Pancreas (tissue), 10 donors: ENCODE results near the gene PSEN1. TPM values are rescaled to one million over a fixed set of nuclear protein-coding genes. Genes with fewer than 3 reads are reported as not detected.

ENCODE experiments used
- ATAC-seq, 4 donors: fragments of 200-7000 bp; cut with Tn5 transposase; one replicate each; pipeline versions ENCODE4 v1.8.0 to v1.9.1; 2020; ENCODE audit warnings: mild to moderate bottlenecking in 4 of 4, moderate library complexity in 4 of 4
- DNase-seq, 6 donors: peaks; one replicate each; pipeline ENCODE4 v3.0.0-alpha.2; 2020
- FAIRE-seq: peaks from 2 replicates; lab custom pipeline; 2012; peaks lifted over from hg19 to GRCh38; lab: Jason Lieb, UNC
- H3K27ac ChIP-seq, 4 donors: fragments of 200-600 bp; sonication (generic); 1 replicate in 3 of 4; 2 replicates in 1 of 4; pipeline versions ENCODE4 v1.5.0 to v1.8.0; 2020
- H3K27me3 ChIP-seq, 4 donors: fragments of 200-600 bp; one replicate each; pipeline ENCODE4 v1.8.0; 2021
- H3K36me3 ChIP-seq, 3 donors: fragments of 200-600 bp; sonication (generic) in 1 of 3; one replicate each; pipeline versions ENCODE4 v1.5.0 to v1.8.0; 2020 to 2021
- H3K4me1 ChIP-seq, 3 donors: fragments of 200-600 bp; one replicate each; pipeline ENCODE4 v1.8.0; 2021
- H3K4me3 ChIP-seq, 4 donors: fragments of 200-600 bp; sonication (generic) in 2 of 4; one replicate each; pipeline versions ENCODE4 v1.5.0 to v1.8.0; 2020 to 2021
- H3K9me3 ChIP-seq, 4 donors: fragments of 200-600 bp; one replicate each; pipeline ENCODE4 v1.8.0; 2021
- CTCF ChIP-seq, 4 donors: fragments of 200-600 bp; sonication (generic) in 3 of 4; IDR thresholded peaks; one replicate each; pipeline versions ENCODE4 v1.5.0 to v1.8.0; 2021; ENCODE audit warnings: antibody characterized with exemption in 4 of 4
- WGBS, 2 donors: extraction: QIAGEN DNeasy Blood & Tissue Kit; methylation state at CpG; one replicate each; pipeline ENCODE4 v1.1.7; 2013; 5-methylcytosine and 5-hydroxymethylcytosine counted together
- intact Hi-C, 3 donors: fragments of 100-400 bp; cut with DNase I; formaldehyde crosslinking; loops; one replicate each; pipeline versions ENCODE4 v1.11.1 to v1.14.2; 2022
- polyA plus RNA-seq, 2 donors: library from polyadenylated mRNA; stranded (reverse); fragments of 200-250 nt; gene quantifications; one replicate each; pipeline ENCODE4 v1.2.3, GENCODE V29; 2013
- total RNA-seq, 6 donors: library from RNA; stranded (reverse); fragmentation: NEBNext Ultra II Directional in 4 of 6; extraction: Animal tissue kit (Norgen Biotek cat#: 25700) in 4 of 6; gene quantifications; one replicate each; pipeline versions ENCODE4 v1.2.1 to v1.2.4, GENCODE V29; 2021 to 2023
- donor health status: healthy with polysubstance abuse.
- donor health status: DM: no; HTN: no; CAD: no; lungs with moderate emphysema.
- donor health status: DM: no; HTN: no; CAD: no.
- donor health status: control.
- donor health status: control.
- donor health status: Bipolar disorder and iron deficiency.
- donor health status: DM: yes; HTN: yes; CAD: no.
- donor health status: DM: no; HTN: no; CAD: no.
- donor health status: DM: no; HTN: no; CAD: no.
- donor health status: DM: yes; HTN: yes; CAD: no.

The PSEN1 gene
- total and polyA plus RNA-seq, 8 donors: 9.2 to 32.9 (median 18.4) TPM

GRCh38 chr14:73269729-73270531 is 133.6 kb downstream of the PSEN1 start:
- H3K4me1 ChIP-seq: peaks cover 0 to 7% (median 0%) of the 10 kb centered on the region in 3 donors
- no peak for TF ChIP-seq CTCF (IDR thresholded peaks at IDR 0.05)
- DNase-seq (peak; percentile 29 to 81 (median 54)), ATAC-seq (peak; percentile 61 to 85 (median 80)), FAIRE-seq (no peak)
- no peaks in the 10 kb centered on the region for H3K9me3 ChIP-seq
- H3K36me3 ChIP-seq: no peaks in the 10 kb centered on the region
- H3K27ac ChIP-seq: peak overlapping the region in 2 of 4 donors; percentile 17 to 60
- peak overlapping the region; percentile 13 to 50 (median 34) for H3K4me3 ChIP-seq
- intact Hi-C loops: no loop called here
- no peaks in the 10 kb centered on the region for H3K27me3 ChIP-seq
- WGBS, 2 donors: 4 to 6% methylated on average over 46 to 48 of the region's 48 CpGs

- ATAC-seq: no peak
- H3K36me3 ChIP-seq: peaks cover 4 to 15% (median 9%) of the 10 kb centered on the region in 3 donors
- intact Hi-C loops: no loop called here
These were observed 136.1 kb downstream of the PSEN1 start for GRCh38 chr14:73272393-73272792.

More at GRCh38 chr14:73272393-73272792, 136.1 kb downstream of the PSEN1 start:
- DNase-seq: no peak
- TF ChIP-seq CTCF (IDR thresholded peaks at IDR 0.05): no peak
- Histone ChIP-seq H3K27me3 (no peaks in the 10 kb centered on the region), H3K4me3 (no peak overlapping the region), H3K27ac (no peak overlapping the region), H3K4me1 (peaks cover 0 to 7% (median 0%) of the 10 kb centered on the region in 3 donors), H3K9me3 (no peaks in the 10 kb centered on the region)
- FAIRE-seq: no peak
- WGBS, 2 donors: 78% methylated on average over 6 of the region's 6 CpGs

Other genes with a start within 250 kb of the PSEN1 start
- 1 to 10 TPM in 3 of 6 donors, under 1 TPM in 3; 0.14 to 1.3 (median 1.1) TPM for gene DPF3, start 242.4 kb upstream of the PSEN1 start, total RNA-seq
- gene DPF3, start 242.4 kb upstream of the PSEN1 start, polyA plus RNA-seq: under 1 TPM; 0.46 to 0.77 TPM
- 10 to 100 TPM in 4 of 6 donors, 1 to 10 TPM in 2; 8.0 to 14.5 (median 12.2) TPM for gene DCAF4, start 210.0 kb upstream of the PSEN1 start, total RNA-seq
- 10 to 100 TPM in 1 of 2 donors, 1 to 10 TPM in 1; 7.8 to 10.6 TPM for gene DCAF4, start 210.0 kb upstream of the PSEN1 start, polyA plus RNA-seq
- gene ZFYVE1, start 109.4 kb upstream of the PSEN1 start, total RNA-seq: 10 to 100 TPM in 1 of 6 donors, 1 to 10 TPM in 5; 3.1 to 13.8 (median 6.9) TPM
- 1 to 10 TPM; 3.2 to 4.4 TPM for gene ZFYVE1, start 109.4 kb upstream of the PSEN1 start, polyA plus RNA-seq
- 10 to 100 TPM; 22.7 to 39.6 (median 28.4) TPM for gene RBM25, start 78.0 kb upstream of the PSEN1 start, total RNA-seq
- gene RBM25, start 78.0 kb upstream of the PSEN1 start, polyA plus RNA-seq: 10 to 100 TPM; 52.5 to 62.8 TPM
- 10 to 100 TPM in 1 of 6 donors, 1 to 10 TPM in 5; 1.1 to 18.3 (median 2.9) TPM for gene PAPLN, start 101.0 kb downstream of the PSEN1 start, total RNA-seq
- gene PAPLN, start 101.0 kb downstream of the PSEN1 start, polyA plus RNA-seq: 1 to 10 TPM; 2.9 to 6.6 TPM